Suprapubic skin (tissue), 4 donors: ENCODE measurements around the gene TMEM109. TPM values are rescaled to one million over a fixed set of nuclear protein-coding genes. Genes with fewer than 3 reads are reported as not detected.
"Not testable (repeated sequence)": the region's sequence is repeated elsewhere in the genome, so short reads cannot be mapped to it uniquely, and the experiment has no call there.

Experiments
- DNase-seq, 2 donors: peaks; one replicate each; pipeline ENCODE4 v3.0.0-alpha.2; 2019; ENCODE audit warnings: low spot score in 2 of 2
- H3K27ac ChIP-seq: fragments of 200-600 bp; sonication (generic); one replicate; pipeline ENCODE4 v1.5.1; 2019
- H3K27me3 ChIP-seq: fragments of 200-600 bp; sonication (generic); one replicate; pipeline ENCODE4 v1.5.1; 2019
- H3K36me3 ChIP-seq: fragments of 200-600 bp; sonication (generic); one replicate; pipeline ENCODE4 v1.5.1; 2019
- H3K4me1 ChIP-seq: fragments of 200-600 bp; sonication (generic); one replicate; pipeline ENCODE4 v1.5.1; 2019
- H3K4me3 ChIP-seq: fragments of 200-600 bp; sonication (generic); one replicate; pipeline ENCODE4 v1.5.1; 2019; ENCODE audit warnings: mild to moderate bottlenecking
- H3K9me3 ChIP-seq: fragments of 200-600 bp; sonication (generic); one replicate; pipeline ENCODE4 v1.5.1; 2019
- CTCF ChIP-seq, 2 donors: fragments of 200-600 bp in 1 of 2; fragments of 450-650 bp in 1 of 2; sonication (generic) in 1 of 2; IDR thresholded peaks; one replicate each; pipeline ENCODE4 v1.5.1; 2016 to 2019; ENCODE audit warnings: antibody characterized with exemption in 2 of 2, mild to moderate bottlenecking in 1 of 2, moderate library complexity in 1 of 2
- EP300 ChIP-seq: sonication (generic); formaldehyde crosslinking; IDR thresholded peaks from one replicate; pipeline ENCODE4 v1.6.1; 2017; ENCODE audit warnings: antibody characterized with exemption
- POLR2A ChIP-seq, 2 donors: fragments of 450-650 bp; IDR thresholded peaks; one replicate each; pipeline ENCODE4 v1.6.1; 2017; ENCODE audit warnings: antibody characterized with exemption in 2 of 2, mild to moderate bottlenecking in 2 of 2, moderate library complexity in 2 of 2
- POLR2AphosphoS5 ChIP-seq, 3 donors: sonication (generic); formaldehyde crosslinking; IDR thresholded peaks; one replicate each; pipeline ENCODE4 v1.6.1; 2017; ENCODE audit warnings: antibody characterized with exemption in 3 of 3
- WGBS: methylation state at CpG from one replicate; pipeline ENCODE4 v1.1.5; 2018; 5-methylcytosine and 5-hydroxymethylcytosine counted together
- total RNA-seq, 4 donors: library from RNA; depleted of rRNA; stranded (reverse); fragments of >200 nt; gene quantifications; one replicate each; pipeline ENCODE4 v1.1.0, GENCODE V29; 2016

The TMEM109 gene
- total RNA-seq, 4 donors from 2014 or later, result 67.4 to 128 (median 110) TPM

GRCh38 chr11:60908803-60909202 is 5.2 kb upstream of the TMEM109 start:
- 0% methylated on average over 1 of the region's 1 CpG for WGBS
- TF ChIP-seq EP300 (no peak), POLR2A (IDR thresholded peaks at IDR 0.05) (no peak), POLR2AphosphoS5 (IDR thresholded peaks at IDR 0.05) (no peak)
- no peaks in the 10 kb centered on the region for H3K9me3 ChIP-seq

GRCh38 chr11:60909680-60910280 is 4.2 kb upstream of the TMEM109 start:
- DNase-seq, result peak; percentile 4 to 50
- 69% methylated on average over 3 of the region's 3 CpGs for WGBS
- H3K27me3 ChIP-seq, H3K4me3 ChIP-seq, H3K9me3 ChIP-seq, H3K36me3 ChIP-seq, H3K27ac ChIP-seq: not testable (repeated sequence)
- peaks cover 31% of the 10 kb centered on the region for H3K4me1 ChIP-seq

More at GRCh38 chr11:60908803-60909202, 5.2 kb upstream of the TMEM109 start:
- H3K27me3 ChIP-seq, result no peaks in the 10 kb centered on the region
- DNase-seq, result no peak
- no peaks in the 10 kb centered on the region for H3K36me3 ChIP-seq
- H3K4me1 ChIP-seq, result peaks cover 36% of the 10 kb centered on the region
- H3K4me3 ChIP-seq, result no peak overlapping the region
- no peak overlapping the region for H3K27ac ChIP-seq

GRCh38 chr11:60910281-60910687 is 3.7 kb upstream of the TMEM109 start:
- H3K27me3 ChIP-seq, result no peaks in the 10 kb centered on the region
- WGBS, result 81% methylated on average over 3 of the region's 3 CpGs
- H3K4me3 ChIP-seq, result no peak overlapping the region
- TF ChIP-seq CTCF (IDR thresholded peaks at IDR 0.05) (no peak), EP300 (no peak), POLR2A (IDR thresholded peaks at IDR 0.05) (no peak), POLR2AphosphoS5 (IDR thresholded peaks at IDR 0.05) (no peak)
- H3K4me1 ChIP-seq, result peaks cover 31% of the 10 kb centered on the region
- H3K27ac ChIP-seq, result no peak overlapping the region
- H3K36me3 ChIP-seq, result no peaks in the 10 kb centered on the region
- H3K9me3 ChIP-seq, result no peaks in the 10 kb centered on the region
- DNase-seq, result peak in 1 of 2 donors; percentile 47

- Histone ChIP-seq H3K4me1 (peaks cover 31% of the 10 kb centered on the region), H3K27ac (no peak overlapping the region), H3K27me3 (no peaks in the 10 kb centered on the region), H3K9me3 (no peaks in the 10 kb centered on the region), H3K36me3 (no peaks in the 10 kb centered on the region), H3K4me3 (no peak overlapping the region)
- TF ChIP-seq POLR2AphosphoS5 (IDR thresholded peaks at IDR 0.05) (no peak), POLR2A (IDR thresholded peaks at IDR 0.05) (no peak)
- 68% methylated on average over 5 of the region's 5 CpGs for WGBS
- DNase-seq, result no peak
These were observed 3.1 kb upstream of the TMEM109 start for GRCh38 chr11:60910711-60911380.

GRCh38 chr11:60912223-60912850 is 1.6 kb upstream of the TMEM109 start:
- Histone ChIP-seq H3K4me3 (no peak overlapping the region), H3K36me3 (no peaks in the 10 kb centered on the region), H3K27ac (no peak overlapping the region), H3K4me1 (peaks cover 39% of the 10 kb centered on the region), H3K9me3 (no peaks in the 10 kb centered on the region), H3K27me3 (no peaks in the 10 kb centered on the region)
- DNase-seq, result no peak
- no peak for TF ChIP-seq EP300
- no peak for TF ChIP-seq POLR2A (IDR thresholded peaks at IDR 0.05)
- TF ChIP-seq CTCF (IDR thresholded peaks at IDR 0.05), result no peak
- no peak for TF ChIP-seq POLR2AphosphoS5 (IDR thresholded peaks at IDR 0.05)
- 76% methylated on average over 10 of the region's 12 CpGs for WGBS

- Histone ChIP-seq H3K4me3 (peak overlapping the region; percentile 95), H3K27me3 (no peaks in the 10 kb centered on the region), H3K9me3 (no peaks in the 10 kb centered on the region), H3K27ac (peak overlapping the region; percentile 96), H3K4me1 (peaks cover 44% of the 10 kb centered on the region), H3K36me3 (no peaks in the 10 kb centered on the region)
- TF ChIP-seq POLR2A (IDR thresholded peaks at IDR 0.05) (no peak), POLR2AphosphoS5 (IDR thresholded peaks at IDR 0.05) (no peak), CTCF (IDR thresholded peaks at IDR 0.05) (no peak), EP300 (no peak)
- no peak for DNase-seq
- 76% methylated on average over 15 of the region's 22 CpGs for WGBS
These were observed 968 bp upstream of the TMEM109 start for GRCh38 chr11:60912851-60913528.
